ENCODE results near the gene HEATR5A. TPM values are rescaled to one million over a fixed set of nuclear protein-coding genes. Genes with fewer than 3 reads are reported as not detected.

Gene HEATR5A
- total and polyA plus RNA-seq, 2 of the 13 experiments (the other 11 are each of a cell fraction or from before 2014, with no cell fraction given): 36.4 to 105 TPM

GRCh38 chr14:31280132-31280870 is 140.0 kb downstream of the HEATR5A start (continued):
- no peak for TF ChIP-seq ATRX (CRISPR knock-in tag; IDR thresholded peaks at IDR 0.05; ENCODE audit: borderline replicate concordance)
- peak in 1 of 2 experiments; percentile 92; a peak in 2 of 4 replicates for TF ChIP-seq EP300 (IDR thresholded peaks at IDR 0.05; ENCODE audit: low read depth in 2 of 2, low read length in 2 of 2)
- peak; percentile 88 for TF ChIP-seq EP300 (CRISPR knock-in tag; IDR thresholded peaks at IDR 0.05; ENCODE audit: borderline replicate concordance)
- TF ChIP-seq ZNF496 (CRISPR knock-in tag; IDR thresholded peaks at IDR 0.05; ENCODE audit: insufficient replicate concordance): no peak
- TF ChIP-seq ZSCAN22 (CRISPR knock-in tag; IDR thresholded peaks at IDR 0.05): no peak
- TF ChIP-seq PPARG (CRISPR knock-in tag; conservative IDR thresholded peaks at IDR 0.05): peak; percentile 96
- peak; percentile 91; the same call in 1 of the 2 replicates for TF ChIP-seq ZNF609 (CRISPR knock-in tag; IDR thresholded peaks at IDR 0.05; ENCODE audit: borderline replicate concordance)
- peak; percentile 76; the same call in 1 of the 2 replicates for TF ChIP-seq ZNF44 (CRISPR knock-in tag; IDR thresholded peaks at IDR 0.05)
- TF ChIP-seq ZNF660 (CRISPR knock-in tag; IDR thresholded peaks at IDR 0.05; ENCODE audit: borderline replicate concordance, low read depth): no peak
- TF ChIP-seq AKNA (CRISPR knock-in tag; IDR thresholded peaks at IDR 0.05; ENCODE audit: borderline replicate concordance): no peak
- no peak for TF ChIP-seq PAX8 (CRISPR knock-in tag; IDR thresholded peaks at IDR 0.05; ENCODE audit: borderline replicate concordance)
- 0 out of 2 replicates have a peak, but pooled peaks have one; percentile 13 for TF ChIP-seq BRF2 (CRISPR knock-in tag; IDR thresholded peaks at IDR 0.05)
- no peak for TF ChIP-seq HMGA1 (CRISPR knock-in tag; conservative IDR thresholded peaks at IDR 0.05)
- TF ChIP-seq RFX3 (CRISPR knock-in tag; IDR thresholded peaks at IDR 0.05): no peak; the same call in 1 of the 2 replicates
- no peak for TF ChIP-seq FOSL1 (CRISPR knock-in tag; IDR thresholded peaks at IDR 0.05; ENCODE audit: borderline replicate concordance)
